Measurements from ENCODE around the gene FANCD2.
A peak's percentile ranks its signal among the peaks of the same experiment; 100 is the strongest.

The FANCD2 gene

DNA sequence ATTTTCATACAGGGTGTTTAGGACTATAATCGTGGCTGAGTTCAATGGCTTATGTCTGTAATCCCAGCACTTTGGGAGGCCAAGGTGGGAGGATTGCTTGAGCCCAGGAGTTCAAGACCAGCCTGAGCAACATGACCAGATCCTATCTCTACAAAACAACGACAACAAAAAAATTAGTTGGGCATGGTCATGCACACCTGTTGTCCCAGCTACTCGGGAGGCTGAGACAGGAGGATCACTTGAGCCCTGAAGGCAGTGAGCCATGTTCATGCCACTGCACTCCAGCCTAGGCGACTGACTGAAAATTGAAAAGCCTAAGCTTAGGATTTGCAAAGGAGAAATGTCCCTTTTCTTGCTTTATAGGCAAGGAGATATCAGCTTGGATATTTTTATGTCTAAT lies 90.7 kb downstream of the FANCD2 start:
- peaks cover 6% of the 10 kb centered on the region; the same call in 1 of the 2 replicates for H3K4me1 ChIP-seq (ENCODE audit: control insufficient read depth, insufficient read depth, low read length)
- CTCF ChIA-PET, result interaction anchor here (0.5 to 1.5 kb wide), 2 partner anchors 15 to 215 kb away, joined by 3 to 5 read pairs; no protein-coding TSS in a partner anchor
- no peaks in the 10 kb centered on the region for H3K9me3 ChIP-seq (ENCODE audit: control insufficient read depth, insufficient read depth, low read depth, low read length)
- POLR2A ChIA-PET, result interaction anchor here (0.7 to 1.9 kb wide), 3 partner anchors 25 to 116 kb away, joined by 6 to 9 read pairs (median 7); partner anchors contain the start of gene VHL
- no peak overlapping the region for H3K27ac ChIP-seq (ENCODE audit: extremely low read depth, low read depth, low read length)
- TF ChIP-seq ZNF132 (tag by site-specific recombination; IDR thresholded peaks at IDR 0.05; ENCODE audit: borderline replicate concordance) (no peak), SCRT1 (tag by site-specific recombination; IDR thresholded peaks at IDR 0.05; ENCODE audit: borderline replicate concordance) (peak; percentile 64; the same call in 1 of the 2 replicates), KLF9 (tag by site-specific recombination; IDR thresholded peaks at IDR 0.05; ENCODE audit: low read depth) (no peak), ZNF433 (tag by site-specific recombination; IDR thresholded peaks at IDR 0.05; ENCODE audit: low read depth) (no peak), ZNF623 (tag by site-specific recombination; IDR thresholded peaks at IDR 0.05) (no peak), GLI4 (tag by site-specific recombination; IDR thresholded peaks at IDR 0.05) (no peak), ZFP37 (tag by site-specific recombination; IDR thresholded peaks at IDR 0.05) (no peak), SCRT2 (tag by site-specific recombination; IDR thresholded peaks at IDR 0.05) (peak; percentile 72), ZFP3 (tag by site-specific recombination; IDR thresholded peaks at IDR 0.05; ENCODE audit: low read depth) (no peak), ZFP69B (tag by site-specific recombination; IDR thresholded peaks at IDR 0.05) (no peak), ZNF146 (tag by site-specific recombination; IDR thresholded peaks at IDR 0.05) (no peak)
- TF ChIP-seq, protein P1, sequence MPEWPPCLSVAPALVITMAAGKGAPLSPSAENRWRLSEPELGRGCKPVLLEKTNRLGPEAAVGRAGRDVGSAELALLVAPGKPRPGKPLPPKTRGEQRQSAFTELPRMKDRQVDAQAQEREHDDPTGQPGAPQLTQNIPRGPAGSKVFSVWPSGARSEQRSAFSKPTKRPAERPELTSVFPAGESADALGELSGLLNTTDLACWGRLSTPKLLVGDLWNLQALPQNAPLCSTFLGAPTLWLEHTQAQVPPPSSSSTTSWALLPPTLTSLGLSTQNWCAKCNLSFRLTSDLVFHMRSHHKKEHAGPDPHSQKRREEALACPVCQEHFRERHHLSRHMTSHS (tag by site-specific recombination; IDR thresholded peaks at IDR 0.05), result no peak
- TF ChIP-seq, protein P2, sequence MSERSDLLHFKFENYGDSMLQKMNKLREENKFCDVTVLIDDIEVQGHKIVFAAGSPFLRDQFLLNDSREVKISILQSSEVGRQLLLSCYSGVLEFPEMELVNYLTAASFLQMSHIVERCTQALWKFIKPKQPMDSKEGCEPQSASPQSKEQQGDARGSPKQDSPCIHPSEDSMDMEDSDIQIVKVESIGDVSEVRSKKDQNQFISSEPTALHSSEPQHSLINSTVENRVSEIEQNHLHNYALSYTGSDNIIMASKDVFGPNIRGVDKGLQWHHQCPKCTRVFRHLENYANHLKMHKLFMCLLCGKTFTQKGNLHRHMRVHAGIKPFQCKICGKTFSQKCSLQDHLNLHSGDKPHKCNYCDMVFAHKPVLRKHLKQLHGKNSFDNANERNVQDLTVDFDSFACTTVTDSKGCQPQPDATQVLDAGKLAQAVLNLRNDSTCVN (tag by site-specific recombination; optimal IDR thresholded peaks at IDR 0.05), result no peak
- no peak overlapping the region for H3K4me3 ChIP-seq (ENCODE audit: low read depth, low read length)
- H3K36me3 ChIP-seq (ENCODE audit: control insufficient read depth in 2 of 2, insufficient read depth in 1 of 2, low read length in 2 of 2), result peaks cover 11 to 22% of the 10 kb centered on the region in 2 experiments; a peak in 2 of 3 replicates

DNA sequence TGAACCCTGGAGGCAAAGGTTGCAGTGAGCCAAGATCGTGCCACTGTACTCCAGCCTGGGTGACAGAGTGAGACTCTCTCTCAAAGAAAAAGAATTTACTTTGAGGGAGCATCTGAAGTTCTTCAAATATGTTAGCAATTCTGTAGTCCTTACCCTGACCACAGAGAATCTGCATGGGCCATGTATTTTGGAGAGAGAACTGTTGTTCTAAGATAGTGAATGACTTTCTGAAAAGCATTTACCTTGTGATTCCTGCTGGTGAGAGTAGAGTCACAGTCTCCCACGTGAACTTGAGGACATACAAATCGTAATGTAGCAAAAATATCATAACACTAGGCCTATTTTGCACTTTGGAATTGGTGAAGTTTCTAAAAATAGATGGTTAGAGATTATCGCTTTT lies 93.1 kb downstream of the FANCD2 start:
- TF ChIP-seq ZNF391 (tag by site-specific recombination; IDR thresholded peaks at IDR 0.05; ENCODE audit: borderline replicate concordance, low read depth) (no peak), PRDM1 (tag by site-specific recombination; IDR thresholded peaks at IDR 0.05) (no peak), ZNF514 (tag by site-specific recombination; IDR thresholded peaks at IDR 0.05) (no peak), ZNF274 (IDR thresholded peaks at IDR 0.05; ENCODE audit: low read length) (no peak), ZNF274 (tag by site-specific recombination; IDR thresholded peaks at IDR 0.05; ENCODE audit: borderline replicate concordance) (no peak), EGR2 (tag by site-specific recombination; IDR thresholded peaks at IDR 0.05; ENCODE audit: low read depth) (no peak), ZNF626 (tag by site-specific recombination; IDR thresholded peaks at IDR 0.05) (no peak), ZNF350 (tag by site-specific recombination; IDR thresholded peaks at IDR 0.05) (no peak), ZNF132 (tag by site-specific recombination; IDR thresholded peaks at IDR 0.05; ENCODE audit: borderline replicate concordance) (no peak), ZNF707 (tag by site-specific recombination; IDR thresholded peaks at IDR 0.05) (no peak), ZBTB20 (tag by site-specific recombination; IDR thresholded peaks at IDR 0.05) (no peak), ZIC2 (tag by site-specific recombination; IDR thresholded peaks at IDR 0.05) (no peak), GLIS2 (tag by site-specific recombination; IDR thresholded peaks at IDR 0.05) (no peak)
- TF ChIP-seq, protein P3, sequence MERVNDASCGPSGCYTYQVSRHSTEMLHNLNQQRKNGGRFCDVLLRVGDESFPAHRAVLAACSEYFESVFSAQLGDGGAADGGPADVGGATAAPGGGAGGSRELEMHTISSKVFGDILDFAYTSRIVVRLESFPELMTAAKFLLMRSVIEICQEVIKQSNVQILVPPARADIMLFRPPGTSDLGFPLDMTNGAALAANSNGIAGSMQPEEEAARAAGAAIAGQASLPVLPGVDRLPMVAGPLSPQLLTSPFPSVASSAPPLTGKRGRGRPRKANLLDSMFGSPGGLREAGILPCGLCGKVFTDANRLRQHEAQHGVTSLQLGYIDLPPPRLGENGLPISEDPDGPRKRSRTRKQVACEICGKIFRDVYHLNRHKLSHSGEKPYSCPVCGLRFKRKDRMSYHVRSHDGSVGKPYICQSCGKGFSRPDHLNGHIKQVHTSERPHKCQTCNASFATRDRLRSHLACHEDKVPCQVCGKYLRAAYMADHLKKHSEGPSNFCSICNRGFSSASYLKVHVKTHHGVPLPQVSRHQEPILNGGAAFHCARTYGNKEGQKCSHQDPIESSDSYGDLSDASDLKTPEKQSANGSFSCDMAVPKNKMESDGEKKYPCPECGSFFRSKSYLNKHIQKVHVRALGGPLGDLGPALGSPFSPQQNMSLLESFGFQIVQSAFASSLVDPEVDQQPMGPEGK (tag by site-specific recombination; IDR thresholded peaks at IDR 0.05), result no peak
- TF ChIP-seq, protein P4, sequence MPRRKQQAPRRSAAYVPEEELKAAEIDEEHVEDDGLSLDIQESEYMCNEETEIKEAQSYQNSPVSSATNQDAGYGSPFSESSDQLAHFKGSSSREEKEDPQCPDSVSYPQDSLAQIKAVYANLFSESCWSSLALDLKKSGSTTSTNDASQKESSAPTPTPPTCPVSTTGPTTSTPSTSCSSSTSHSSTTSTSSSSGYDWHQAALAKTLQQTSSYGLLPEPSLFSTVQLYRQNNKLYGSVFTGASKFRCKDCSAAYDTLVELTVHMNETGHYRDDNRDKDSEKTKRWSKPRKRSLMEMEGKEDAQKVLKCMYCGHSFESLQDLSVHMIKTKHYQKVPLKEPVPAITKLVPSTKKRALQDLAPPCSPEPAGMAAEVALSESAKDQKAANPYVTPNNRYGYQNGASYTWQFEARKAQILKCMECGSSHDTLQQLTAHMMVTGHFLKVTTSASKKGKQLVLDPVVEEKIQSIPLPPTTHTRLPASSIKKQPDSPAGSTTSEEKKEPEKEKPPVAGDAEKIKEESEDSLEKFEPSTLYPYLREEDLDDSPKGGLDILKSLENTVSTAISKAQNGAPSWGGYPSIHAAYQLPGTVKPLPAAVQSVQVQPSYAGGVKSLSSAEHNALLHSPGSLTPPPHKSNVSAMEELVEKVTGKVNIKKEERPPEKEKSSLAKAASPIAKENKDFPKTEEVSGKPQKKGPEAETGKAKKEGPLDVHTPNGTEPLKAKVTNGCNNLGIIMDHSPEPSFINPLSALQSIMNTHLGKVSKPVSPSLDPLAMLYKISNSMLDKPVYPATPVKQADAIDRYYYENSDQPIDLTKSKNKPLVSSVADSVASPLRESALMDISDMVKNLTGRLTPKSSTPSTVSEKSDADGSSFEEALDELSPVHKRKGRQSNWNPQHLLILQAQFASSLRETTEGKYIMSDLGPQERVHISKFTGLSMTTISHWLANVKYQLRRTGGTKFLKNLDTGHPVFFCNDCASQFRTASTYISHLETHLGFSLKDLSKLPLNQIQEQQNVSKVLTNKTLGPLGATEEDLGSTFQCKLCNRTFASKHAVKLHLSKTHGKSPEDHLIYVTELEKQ (tag by site-specific recombination; IDR thresholded peaks at IDR 0.05; ENCODE audit: borderline replicate concordance), result no peak
- TF ChIP-seq, protein P5, sequence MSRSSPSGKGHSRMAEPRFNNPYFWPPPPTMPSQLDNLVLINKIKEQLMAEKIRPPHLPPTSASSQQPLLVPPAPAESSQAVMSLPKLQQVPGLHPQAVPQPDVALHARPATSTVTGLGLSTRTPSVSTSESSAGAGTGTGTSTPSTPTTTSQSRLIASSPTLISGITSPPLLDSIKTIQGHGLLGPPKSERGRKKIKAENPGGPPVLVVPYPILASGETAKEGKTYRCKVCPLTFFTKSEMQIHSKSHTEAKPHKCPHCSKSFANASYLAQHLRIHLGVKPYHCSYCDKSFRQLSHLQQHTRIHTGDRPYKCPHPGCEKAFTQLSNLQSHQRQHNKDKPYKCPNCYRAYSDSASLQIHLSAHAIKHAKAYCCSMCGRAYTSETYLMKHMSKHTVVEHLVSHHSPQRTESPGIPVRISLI (tag by site-specific recombination; IDR thresholded peaks at IDR 0.05), result no peak
- H3K27ac ChIP-seq (ENCODE audit: extremely low read depth, low read depth, low read length), result no peak overlapping the region

More for the DNA sequence above, 93.1 kb downstream of the FANCD2 start:
- Histone ChIP-seq H3K36me3 (ENCODE audit: control insufficient read depth in 2 of 2, insufficient read depth in 1 of 2, low read length in 2 of 2) (peaks cover 19 to 28% of the 10 kb centered on the region in 2 experiments; a peak in 2 of 3 replicates), H3K4me1 (ENCODE audit: control insufficient read depth, insufficient read depth, low read length) (peaks cover 6% of the 10 kb centered on the region; the same call in 1 of the 2 replicates), H3K4me3 (ENCODE audit: low read depth, low read length) (no peak overlapping the region), H3K9me3 (ENCODE audit: control insufficient read depth, insufficient read depth, low read depth, low read length) (no peaks in the 10 kb centered on the region)
- CTCF ChIA-PET, result interaction anchor here (0.6 kb wide), 1 partner anchor 36 kb away, joined by 3 read pairs; no protein-coding TSS in a partner anchor
- POLR2A ChIA-PET, result no interaction called here
